ENCODE results near the gene FBL.

DNA sequence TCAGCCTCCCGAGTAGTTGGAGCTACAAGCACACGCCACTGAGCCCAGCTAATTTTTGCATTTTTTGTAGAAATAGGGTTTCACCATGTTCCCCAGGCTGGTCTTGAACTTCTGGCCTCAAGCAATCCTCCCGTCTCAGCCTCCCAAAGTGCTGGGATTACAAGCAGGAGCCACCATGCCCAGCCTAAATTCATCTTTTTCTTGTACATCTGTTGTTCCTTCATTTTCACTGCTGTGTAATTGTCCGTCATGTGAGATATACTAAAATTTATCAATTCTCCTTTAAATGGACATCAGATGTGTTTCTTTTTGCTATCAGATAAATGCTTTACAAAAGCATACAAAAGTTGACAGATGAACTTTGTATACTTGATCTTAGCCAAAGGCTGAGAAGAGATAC, 35.1 kb downstream of the FBL start:
- TF ChIP-seq, protein P1, sequence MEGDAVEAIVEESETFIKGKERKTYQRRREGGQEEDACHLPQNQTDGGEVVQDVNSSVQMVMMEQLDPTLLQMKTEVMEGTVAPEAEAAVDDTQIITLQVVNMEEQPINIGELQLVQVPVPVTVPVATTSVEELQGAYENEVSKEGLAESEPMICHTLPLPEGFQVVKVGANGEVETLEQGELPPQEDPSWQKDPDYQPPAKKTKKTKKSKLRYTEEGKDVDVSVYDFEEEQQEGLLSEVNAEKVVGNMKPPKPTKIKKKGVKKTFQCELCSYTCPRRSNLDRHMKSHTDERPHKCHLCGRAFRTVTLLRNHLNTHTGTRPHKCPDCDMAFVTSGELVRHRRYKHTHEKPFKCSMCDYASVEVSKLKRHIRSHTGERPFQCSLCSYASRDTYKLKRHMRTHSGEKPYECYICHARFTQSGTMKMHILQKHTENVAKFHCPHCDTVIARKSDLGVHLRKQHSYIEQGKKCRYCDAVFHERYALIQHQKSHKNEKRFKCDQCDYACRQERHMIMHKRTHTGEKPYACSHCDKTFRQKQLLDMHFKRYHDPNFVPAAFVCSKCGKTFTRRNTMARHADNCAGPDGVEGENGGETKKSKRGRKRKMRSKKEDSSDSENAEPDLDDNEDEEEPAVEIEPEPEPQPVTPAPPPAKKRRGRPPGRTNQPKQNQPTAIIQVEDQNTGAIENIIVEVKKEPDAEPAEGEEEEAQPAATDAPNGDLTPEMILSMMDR (IDR thresholded peaks at IDR 0.05), result no peak
- TF ChIP-seq EP300 (IDR thresholded peaks at IDR 0.05) (no peak), POLR2A (IDR thresholded peaks at IDR 0.05) (no peak)
